Neutrophil (primary cell): ENCODE data around the gene RNASE9.
"Not testable (repeated sequence)": the region's sequence is repeated elsewhere in the genome, so short reads cannot be mapped to it uniquely, and the experiment has no call there.

Experiments used
- H3K27ac ChIP-seq: fragments of 200-600 bp; sonication (generic); 2 replicates; pipeline ENCODE4 v1.5.1; 2016; ENCODE audit warnings: mild to moderate bottlenecking, moderate library complexity
- H3K27me3 ChIP-seq: fragments of 200-600 bp; sonication (generic); 2 replicates; pipeline ENCODE4 v1.6.0; 2016; ENCODE audit warnings: mild to moderate bottlenecking
- H3K36me3 ChIP-seq: fragments of 200-600 bp; sonication (generic); 2 replicates; pipeline ENCODE4 v1.5.1; 2017
- H3K4me1 ChIP-seq, 2 experiments: fragments of 200-600 bp in 1 of 2; sonication (generic) in 1 of 2; 1 replicate in 1 of 2; 2 replicates in 1 of 2; pipeline versions ENCODE4 v1.5.1 to v1.6.1; 2013 to 2016; ENCODE audit warnings: low read depth in 1 of 2, low read length in 1 of 2, mild to moderate bottlenecking in 1 of 2, moderate library complexity in 1 of 2; ENCODE audit not compliant: control insufficient read depth in 1 of 2, insufficient read depth in 1 of 2
- H3K4me3 ChIP-seq, 2 experiments: fragments of 200-600 bp in 1 of 2; sonication (generic) in 1 of 2; 1 replicate in 1 of 2; 2 replicates in 1 of 2; pipeline ENCODE4 v1.5.1; 2013 to 2016; ENCODE audit warnings: low read depth in 1 of 2, low read length in 1 of 2, mild to moderate bottlenecking in 1 of 2, moderate library complexity in 1 of 2
- H3K9me3 ChIP-seq: fragments of 200-600 bp; sonication (generic); 2 replicates; pipeline ENCODE4 v1.5.1; 2016
- CTCF ChIP-seq: fragments of 200-600 bp; sonication (generic); IDR thresholded peaks from 2 replicates; pipeline ENCODE4 v1.5.1; 2016; ENCODE audit warnings: antibody characterized with exemption

The RNASE9 gene

GRCh38 chr14:20512177-20512905 lies 48.5 kb downstream of the RNASE9 start:
- Histone ChIP-seq H3K4me3 (no peak overlapping the region), H3K36me3 (no peaks in the 10 kb centered on the region), H3K4me1 (peaks cover 8 to 10% of the 10 kb centered on the region in 2 experiments), H3K27me3 (no peaks in the 10 kb centered on the region), H3K9me3 (no peaks in the 10 kb centered on the region), H3K27ac (no peak overlapping the region)
- no peak for TF ChIP-seq CTCF

- Histone ChIP-seq H3K4me1 (peaks cover 8 to 10% of the 10 kb centered on the region in 2 experiments), H3K4me3 (no peak overlapping the region), H3K36me3 (no peaks in the 10 kb centered on the region), H3K27ac (no peak overlapping the region), H3K9me3 (no peaks in the 10 kb centered on the region), H3K27me3 (no peaks in the 10 kb centered on the region)
- no peak for TF ChIP-seq CTCF
Observed at GRCh38 chr14:20508367-20508766, 52.5 kb downstream of the RNASE9 start.

DNA sequence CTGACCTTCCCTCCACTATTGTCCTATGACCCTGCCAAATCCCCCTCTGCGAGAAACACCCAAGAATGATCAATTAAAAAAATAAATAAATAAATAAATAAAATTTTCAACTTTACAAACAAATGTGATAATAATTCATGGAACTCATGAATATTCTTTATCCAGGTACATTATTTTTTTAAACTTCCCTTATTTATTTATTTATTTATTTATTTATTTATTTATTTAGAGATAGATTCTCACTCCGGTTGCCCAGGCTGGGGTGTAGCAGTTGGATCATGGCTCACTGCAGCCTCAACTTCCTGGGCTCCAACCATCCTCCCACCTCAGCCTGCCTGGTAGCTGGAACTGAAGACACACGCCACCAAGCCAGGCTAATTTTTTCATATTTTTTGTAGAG lies 53.3 kb downstream of the RNASE9 start:
- not testable (repeated sequence) for H3K9me3 ChIP-seq, H3K4me1 ChIP-seq, H3K4me3 ChIP-seq, H3K36me3 ChIP-seq, H3K27ac ChIP-seq, H3K27me3 ChIP-seq

DNA sequence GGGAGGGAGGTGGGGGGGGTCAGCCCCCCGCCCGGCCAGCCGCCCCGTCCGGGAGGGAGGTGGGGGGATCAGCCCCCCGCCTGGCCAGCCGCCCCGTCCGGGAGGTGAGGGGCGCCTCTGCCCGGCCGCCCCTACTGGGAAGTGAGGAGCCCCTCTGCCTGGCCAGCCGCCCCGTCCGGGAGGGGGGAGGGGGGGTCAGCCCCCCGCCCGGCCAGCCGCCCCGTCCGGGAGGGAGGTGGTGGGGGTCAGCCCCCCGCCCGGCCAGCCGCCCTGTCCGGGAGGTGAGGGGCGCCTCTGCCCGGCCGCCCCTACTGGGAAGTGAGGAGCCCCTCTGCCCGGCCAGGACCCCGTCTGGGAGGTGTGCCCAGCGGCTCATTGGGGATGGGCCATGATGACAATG lies 54.1 kb downstream of the RNASE9 start:
- H3K4me3 ChIP-seq, H3K36me3 ChIP-seq, H3K27me3 ChIP-seq, H3K27ac ChIP-seq, H3K9me3 ChIP-seq, H3K4me1 ChIP-seq: not testable (repeated sequence)

DNA sequence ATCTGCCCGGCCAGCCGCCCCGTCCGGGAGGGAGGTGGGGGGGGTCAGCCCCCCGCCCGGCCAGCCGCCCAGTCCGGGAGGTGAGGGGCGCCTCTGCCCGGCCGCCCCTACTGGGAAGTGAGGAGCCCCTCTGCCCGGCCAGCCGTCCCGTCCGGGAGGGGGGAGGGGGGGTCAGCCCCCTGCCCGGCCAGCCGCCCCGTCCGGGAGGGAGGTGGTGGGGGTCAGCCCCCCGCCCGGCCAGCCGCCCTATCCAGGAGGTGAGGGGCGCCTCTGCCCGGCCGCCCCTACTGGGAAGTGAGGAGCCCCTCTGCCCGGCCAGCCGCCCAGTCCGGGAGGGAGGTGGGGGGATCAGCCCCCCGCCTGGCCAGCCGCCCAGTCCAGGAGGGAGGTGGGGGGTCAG lies 54.6 kb downstream of the RNASE9 start:
- not testable (repeated sequence) for H3K4me1 ChIP-seq, H3K27ac ChIP-seq, H3K36me3 ChIP-seq, H3K27me3 ChIP-seq, H3K9me3 ChIP-seq, H3K4me3 ChIP-seq
